Activated CD4-positive, alpha-beta T cell treated with anti-CD3 and anti-CD28 coated beads, Interleukin-2, amount 50 U/mL, for 1 hour (primary cell): ENCODE results near the gene ACIN1.

Source experiments
- DNase-seq: peaks from one replicate; pipeline ENCODE4 v3.0.0-alpha.2; 2020

ACIN1 gene

DNA sequence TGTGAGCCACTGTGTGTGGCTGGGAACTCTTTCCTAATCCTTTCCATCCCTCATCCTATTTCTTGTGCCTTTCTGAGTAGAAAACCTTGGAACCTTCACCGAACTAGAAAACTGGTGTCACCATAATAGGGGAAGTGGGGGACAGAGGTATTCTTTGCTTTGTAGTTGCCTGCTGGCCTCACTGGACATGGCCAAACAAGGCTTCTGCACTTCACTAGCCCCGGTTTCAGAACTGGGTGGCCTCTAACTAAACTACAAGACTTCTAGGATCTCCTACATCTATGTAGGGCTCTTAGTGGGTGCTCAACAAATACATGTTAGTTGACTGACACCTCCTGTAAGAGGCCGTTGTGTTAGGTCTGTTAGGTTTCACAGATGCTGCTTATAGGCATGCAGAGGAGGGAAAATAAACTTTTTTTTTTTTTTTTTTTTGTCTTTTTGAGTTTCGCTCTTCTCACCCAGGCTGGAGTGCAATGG is 10.4 kb upstream of the ACIN1 start:
- DNase-seq = no peak

DNA sequence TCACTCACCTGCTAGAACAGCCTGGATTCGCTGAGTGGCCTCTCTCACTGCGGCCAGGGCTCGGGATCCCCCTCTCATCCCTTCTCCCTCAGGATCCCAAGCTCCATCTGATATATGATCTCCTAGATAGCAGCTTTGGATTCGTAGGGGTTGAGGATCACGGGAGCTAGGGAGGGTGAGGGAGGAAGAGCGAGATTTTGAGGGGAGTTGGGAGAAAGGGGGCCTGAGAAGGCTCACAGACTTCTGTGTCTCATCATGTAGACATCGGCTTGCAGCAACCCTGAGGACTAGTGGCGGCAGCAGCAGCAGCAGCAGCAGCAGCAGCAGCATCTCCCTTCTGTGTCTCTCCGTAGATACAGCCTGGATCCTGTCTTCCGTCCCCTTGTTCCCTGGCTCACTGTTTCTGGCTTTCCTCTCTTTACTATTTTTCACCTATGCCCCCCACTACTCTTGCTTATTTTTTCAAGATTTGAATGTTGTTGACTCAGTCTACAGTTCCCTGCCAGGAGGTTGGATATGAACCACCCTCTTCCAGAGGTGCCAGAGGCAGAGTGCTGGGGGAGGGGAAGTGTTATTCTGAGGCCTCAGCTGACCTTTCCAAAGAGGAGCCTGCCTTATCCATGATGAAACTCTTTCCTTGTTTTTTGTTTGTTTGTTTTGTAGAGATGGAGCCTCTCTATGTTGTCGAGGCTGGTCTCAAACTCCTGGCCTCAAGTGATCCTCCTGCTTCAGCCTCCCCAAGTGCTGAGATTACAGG is 9.8 kb upstream of the ACIN1 start, which contains the start of gene CIROP:
TSS of gene CIROP (minus strand) at position 399 of the 757 bp plus-strand sequence. CDS start at position 330, 69 bp downstream.
- DNase-seq = no peak

DNA sequence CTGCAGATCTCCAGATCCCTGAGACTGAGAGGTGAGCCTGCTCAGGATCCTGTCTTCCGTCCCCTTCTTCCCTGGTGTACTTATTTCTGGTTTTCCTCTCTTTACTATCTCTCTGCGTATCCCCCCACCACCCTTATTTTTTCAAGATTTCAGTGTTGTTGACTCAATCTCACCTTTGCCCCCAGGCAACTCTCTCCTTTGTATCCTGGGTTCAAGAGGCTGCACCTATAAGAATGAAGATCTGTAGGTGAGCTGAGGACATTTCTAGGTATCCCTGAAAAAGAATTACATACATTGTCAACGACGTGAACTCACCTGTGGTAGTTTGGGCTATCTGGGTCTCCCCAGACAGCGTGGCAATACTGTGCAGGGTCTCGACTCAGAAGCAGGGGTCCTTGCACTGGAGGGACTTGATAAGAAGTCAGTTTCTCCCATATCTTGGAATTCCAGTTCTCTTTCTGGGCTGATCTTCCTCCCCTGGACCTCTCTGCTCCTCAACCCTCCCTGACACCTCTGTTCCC is 9.2 kb upstream of the ACIN1 start:
- no peak for DNase-seq

DNA sequence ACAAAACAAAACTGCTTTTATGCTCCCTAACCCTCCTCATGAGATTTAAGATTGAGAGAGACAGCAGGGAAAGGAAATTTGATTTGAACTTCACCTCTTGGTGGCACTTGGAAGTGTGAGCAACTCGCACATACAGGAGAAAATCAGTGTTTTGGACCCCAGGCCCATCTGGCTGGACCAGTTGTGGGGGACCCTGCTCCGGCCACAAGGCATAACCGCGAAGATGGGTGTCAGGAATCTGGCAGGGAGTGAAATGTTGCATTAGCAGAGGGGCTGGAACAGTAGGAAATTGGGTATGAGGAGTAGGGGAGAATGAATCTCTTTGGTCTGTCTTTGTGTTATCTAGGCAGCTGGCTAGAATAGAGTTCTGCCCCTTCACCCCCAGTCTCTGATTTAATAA is 8.6 kb upstream of the ACIN1 start:
- no peak for DNase-seq

DNA sequence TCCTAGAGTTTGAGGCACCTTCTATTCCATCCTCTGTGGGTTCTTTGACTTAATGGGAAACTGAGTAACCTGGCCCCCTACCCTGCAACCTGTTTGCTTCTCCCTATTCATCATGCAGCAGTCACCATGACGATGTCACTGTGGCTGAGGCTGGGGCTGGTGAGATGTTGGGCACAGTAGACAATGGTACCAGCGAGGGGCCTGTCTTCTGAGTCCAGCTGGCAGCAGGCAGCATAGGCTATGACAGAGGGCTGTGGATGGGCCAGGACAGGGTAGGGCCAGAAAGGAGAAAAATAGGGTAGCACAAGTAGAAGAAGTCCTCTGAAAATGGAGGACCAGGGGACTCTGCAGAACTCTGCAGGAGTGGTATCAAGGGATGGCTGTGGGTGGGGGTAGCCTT is 7.9 kb upstream of the ACIN1 start:
- no peak for DNase-seq

DNA sequence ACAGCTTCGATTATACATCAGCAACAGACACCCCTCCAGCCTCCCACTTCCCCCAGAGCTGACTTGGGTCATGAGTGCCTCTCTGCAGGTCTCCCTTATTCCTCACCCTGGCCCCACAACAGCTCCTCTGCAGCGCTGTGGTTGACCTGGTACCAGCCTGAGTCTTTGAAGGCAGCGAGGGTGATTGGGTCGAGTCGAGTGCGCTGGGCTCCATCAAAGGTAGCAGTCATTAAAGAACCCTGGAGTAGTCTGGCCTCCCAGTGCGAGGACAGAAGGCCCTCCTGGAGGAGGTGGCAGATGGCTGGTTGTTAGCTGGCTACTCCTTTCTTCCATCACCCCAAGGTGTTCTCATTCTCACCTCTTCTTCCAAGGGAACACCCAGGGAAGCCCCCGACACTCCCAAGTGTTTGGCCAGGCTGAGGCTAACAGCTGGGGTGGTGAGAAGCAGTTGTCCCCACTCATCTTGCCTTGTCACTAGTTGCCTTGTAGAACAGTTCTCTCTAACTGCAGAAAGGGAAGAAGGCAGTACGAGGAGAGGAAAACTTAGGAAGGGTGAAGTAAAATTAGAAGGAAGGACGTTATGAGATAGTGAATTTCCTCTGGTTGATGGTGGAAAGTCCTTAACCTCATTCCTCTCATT is 7.2 kb upstream of the ACIN1 start:
- DNase-seq = no peak

DNA sequence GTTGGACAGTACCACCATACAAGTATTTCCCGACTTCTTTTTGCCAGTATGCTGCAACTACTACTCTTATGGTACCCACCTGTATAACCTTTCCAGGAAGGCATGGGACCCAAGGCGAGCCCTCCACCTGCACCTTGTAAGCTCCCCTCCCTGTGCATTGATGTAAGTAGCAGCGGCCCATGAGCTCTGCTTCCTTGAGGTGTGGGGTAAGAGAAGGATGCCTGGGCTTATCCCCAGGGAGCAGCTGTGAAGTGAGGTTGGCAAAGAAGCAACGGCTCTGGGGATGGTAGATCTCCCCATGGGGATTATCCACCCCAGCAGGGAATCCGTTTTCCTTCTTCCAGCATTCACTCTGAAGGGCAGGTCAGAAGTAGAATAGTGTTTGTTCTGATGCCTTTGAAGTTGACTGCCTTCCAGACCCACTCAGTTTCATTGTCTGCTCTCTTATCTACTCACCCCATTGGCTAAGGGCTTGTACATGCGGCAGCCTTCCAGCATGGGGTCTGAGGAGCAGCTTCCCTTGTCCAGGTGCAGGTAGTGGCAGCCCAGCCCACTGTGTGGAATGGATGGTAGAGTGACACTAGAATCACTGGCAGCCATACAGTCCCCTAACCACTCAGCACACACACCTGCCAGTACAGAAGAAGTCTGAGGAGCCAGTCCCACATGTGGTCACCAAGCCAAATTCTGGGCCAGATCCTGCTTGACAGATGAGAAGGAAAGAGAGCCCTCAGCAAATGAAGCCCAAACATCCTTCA is 6.5 kb upstream of the ACIN1 start:
- no peak for DNase-seq

DNA sequence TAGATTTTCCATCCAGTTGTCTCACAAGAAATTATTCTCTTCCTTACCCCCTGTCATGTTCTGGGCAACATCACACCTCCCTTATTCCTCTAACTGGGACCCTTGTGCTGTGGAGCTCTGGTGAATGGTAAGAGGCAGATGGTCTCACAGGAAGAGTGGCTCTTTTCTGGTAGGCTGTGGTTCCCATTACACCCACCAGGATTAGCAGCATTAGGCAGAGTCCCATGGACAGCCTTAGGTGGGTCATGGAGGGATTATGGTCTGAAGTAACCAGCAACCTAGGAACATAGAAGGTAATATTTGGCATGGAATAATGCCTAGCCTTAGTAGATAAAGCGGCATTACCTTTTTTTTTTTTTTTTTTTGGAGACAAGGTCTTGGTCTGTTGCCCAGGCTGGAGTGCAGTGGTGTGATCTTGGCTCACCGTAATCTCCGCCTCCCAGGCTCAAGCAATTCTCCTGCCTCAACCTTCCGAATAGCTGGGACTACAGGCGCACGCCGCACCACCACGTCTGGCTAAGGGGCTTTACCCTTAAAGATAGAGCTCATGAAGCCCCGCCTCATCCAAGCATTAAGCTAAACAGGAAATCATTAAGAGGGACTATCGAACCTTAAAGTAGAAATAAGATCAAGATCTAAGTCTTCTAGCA is 4.4 kb upstream of the ACIN1 start:
- DNase-seq = no peak

DNA sequence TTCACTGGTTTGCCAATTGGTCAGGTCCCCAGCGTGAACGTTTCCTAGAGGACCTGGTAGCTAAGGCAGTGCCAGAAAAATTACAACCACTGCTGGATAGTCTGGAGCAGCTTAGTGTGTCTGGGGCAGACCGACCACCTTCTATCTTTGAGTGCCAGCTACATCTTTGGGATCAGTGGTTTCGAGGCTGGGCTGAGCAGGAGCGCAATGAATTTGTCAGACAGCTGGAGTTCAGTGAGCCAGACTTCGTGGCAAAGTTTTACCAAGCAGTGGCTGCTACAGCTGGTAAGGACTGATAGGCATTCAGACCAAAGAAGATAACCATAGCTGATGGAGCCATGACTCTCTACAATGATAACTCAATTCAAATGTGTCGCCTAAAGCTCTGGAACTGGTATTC is 2.9 kb upstream of the ACIN1 start:
- DNase-seq = no peak

DNA sequence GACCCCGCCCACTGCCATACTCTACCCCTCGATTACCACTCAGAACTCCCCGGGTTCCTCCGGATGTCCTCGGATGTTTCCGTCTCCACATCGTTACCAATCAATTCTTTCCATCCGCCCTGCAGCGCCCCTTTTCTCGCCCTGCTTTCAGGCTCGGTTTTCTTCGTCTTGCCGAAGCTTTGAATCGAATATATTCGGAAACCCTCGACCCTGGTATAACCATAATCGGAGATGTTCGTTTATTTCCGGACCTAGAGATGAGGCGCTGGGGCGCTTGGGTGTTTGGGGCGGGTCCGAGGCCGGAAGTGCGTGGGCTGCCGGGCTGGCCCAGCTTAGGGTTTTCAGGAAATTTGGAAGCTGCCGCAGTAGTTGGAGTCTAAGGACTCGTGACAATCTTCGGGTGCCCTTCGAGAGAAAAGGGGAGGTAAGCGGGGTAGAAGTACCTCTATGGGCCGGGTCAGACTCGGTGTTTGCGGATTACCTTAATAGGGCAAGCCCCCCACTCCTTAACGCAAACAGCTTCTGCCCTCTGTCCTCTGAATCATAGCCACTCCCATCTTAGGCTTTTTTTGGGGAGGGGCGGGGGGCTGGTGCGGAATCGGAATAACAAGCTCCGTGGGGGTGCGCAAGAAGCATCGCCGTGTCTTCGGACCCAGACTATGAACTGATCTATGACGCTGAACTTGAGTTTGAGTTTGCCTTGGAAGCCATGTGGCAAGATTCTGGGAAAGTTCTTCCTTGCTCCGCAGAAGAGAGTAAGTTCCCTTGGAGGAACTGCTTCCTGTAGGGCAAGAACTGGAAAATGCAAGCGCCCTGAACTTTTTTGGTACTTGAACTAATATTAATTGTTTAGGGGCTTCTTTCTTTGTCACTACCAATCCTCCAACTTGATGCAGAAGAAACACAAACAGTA is 516 bp upstream of the ACIN1 start, which contains the start of gene C14orf119:
TSS of gene C14orf119 (plus strand) at position 310 of the 913 bp plus-strand sequence. CDS start 2,154 bp downstream, outside the sequence.
- DNase-seq = peak; percentile 100

DNA sequence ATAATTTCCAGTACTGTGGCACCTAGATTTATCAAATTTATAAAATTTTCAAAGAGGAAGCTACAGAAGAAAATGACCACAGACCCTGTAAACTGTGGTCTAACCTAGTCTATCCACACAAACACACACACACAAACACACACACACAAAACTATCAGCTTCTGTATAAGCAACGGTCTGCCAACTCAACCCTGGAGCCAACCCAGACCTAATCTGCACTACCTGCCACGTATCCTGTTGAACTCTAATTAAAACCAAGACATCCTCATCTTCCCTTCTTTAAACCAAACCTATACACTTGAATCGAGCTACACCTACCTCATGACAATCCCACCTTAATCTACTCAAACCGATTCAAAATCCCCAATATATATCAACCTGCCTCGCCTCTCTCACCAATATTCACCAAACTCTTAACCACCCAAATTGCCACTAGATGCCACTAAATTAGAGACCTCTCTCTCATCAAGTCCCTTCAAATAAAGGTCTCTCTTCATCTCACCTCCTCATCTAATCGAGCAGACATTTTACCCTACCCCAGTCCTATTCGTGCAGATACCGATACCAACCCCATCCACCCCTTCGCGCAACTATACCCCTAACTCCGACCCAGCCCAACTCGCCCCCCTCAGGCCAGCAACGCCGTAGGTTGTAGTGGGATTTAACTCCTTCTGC is 808 bp downstream of the ACIN1 start:
- no peak for DNase-seq

DNA sequence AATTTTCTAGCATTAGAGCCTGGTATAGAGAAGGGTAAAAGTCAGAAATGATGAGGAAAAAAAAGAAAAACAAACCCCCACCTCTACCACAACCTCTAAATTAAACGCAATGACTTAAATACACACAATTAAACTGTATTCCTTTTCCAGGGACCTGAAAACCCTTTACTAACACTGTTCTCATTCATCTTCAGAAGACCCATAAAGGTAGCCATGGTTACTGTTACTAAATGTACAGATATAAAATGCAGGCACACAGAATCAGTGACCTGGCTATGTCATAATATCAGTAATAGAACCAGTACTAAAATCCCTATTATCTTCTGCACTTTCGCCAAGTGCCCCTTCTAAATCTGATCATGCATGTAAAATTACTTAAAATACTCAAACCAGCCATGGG is 1.4 kb downstream of the ACIN1 start:
- no peak for DNase-seq

DNA sequence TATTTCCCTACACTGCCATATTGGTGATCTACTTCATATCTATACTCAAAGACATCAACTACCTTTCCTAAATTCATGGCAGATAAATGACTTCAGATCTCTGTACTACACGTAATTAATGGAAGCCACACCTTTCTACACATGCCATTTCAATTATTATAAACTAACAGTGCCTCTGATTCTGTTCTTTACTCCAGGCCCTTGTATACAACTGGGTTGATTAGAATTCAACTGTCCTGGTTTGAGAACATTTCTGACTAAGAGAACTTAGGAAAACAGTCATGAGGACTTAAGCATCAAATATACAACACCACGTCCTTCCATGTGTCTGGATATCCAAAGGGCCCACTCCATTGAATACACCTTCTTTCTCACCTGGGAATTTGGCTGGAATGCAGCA is 1.8 kb downstream of the ACIN1 start:
- DNase-seq = no peak

DNA sequence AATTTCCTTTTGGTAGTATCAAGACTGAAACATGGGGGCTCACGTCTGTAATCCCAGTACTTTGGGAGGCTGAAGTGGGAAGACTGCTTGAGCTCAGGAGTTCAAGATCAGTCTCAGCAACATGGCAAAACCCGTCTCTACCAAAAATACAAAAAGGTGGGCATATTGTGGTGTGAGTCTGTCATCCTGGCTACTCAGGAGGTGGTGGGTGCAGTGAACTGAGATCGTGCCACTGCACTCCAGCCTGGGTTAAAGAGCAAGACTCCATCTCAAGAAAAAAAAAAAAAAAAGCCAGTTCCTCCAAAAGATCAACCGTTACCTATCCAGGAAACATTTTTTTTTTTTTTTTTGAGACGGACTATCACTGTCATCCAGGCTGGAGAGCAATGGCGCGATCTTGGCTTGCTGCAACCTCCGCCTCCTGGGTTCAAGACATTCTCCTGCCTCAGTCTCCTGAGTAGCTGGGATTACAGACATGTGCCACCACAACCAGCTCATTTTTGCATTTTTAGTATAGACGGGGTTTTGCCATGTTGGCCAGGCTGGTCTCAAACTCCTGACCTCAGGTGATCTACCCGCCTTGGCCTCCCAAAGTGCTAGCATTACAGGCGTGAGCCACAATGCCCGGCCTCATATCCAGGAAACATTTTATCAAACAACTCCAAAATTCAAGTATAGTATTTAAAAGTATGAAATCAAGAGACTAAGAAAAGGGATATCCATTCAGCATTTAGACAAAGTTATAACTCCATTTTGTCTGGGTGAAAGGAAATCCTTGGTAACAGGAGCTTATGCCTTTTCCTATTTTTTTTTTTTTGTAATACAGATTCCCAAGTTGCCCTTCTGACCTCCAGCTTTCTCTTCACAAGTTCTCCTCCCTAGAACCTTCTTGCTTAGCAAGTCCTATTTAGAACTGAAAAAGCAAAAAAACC is 3.4 kb downstream of the ACIN1 start:
- DNase-seq = no peak

DNA sequence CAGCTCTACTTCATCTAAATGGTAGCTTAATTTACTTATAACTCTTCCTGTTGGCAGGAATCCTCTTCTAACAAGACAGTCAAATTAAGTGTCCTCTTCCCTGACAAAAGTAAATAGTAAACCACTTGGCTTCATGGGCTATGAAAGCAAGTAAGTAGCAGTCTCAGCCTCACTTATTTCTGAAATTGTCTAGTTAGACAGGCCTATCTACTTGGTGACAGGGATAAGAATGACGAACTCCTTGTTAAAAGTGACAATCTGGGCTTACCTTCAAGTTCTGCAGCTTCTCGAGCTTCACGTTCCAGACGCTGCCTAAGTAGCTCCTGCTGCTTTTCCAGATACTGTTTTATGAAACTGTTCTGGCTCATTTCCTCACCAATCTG is 4.7 kb downstream of the ACIN1 start:
- DNase-seq = no peak

DNA sequence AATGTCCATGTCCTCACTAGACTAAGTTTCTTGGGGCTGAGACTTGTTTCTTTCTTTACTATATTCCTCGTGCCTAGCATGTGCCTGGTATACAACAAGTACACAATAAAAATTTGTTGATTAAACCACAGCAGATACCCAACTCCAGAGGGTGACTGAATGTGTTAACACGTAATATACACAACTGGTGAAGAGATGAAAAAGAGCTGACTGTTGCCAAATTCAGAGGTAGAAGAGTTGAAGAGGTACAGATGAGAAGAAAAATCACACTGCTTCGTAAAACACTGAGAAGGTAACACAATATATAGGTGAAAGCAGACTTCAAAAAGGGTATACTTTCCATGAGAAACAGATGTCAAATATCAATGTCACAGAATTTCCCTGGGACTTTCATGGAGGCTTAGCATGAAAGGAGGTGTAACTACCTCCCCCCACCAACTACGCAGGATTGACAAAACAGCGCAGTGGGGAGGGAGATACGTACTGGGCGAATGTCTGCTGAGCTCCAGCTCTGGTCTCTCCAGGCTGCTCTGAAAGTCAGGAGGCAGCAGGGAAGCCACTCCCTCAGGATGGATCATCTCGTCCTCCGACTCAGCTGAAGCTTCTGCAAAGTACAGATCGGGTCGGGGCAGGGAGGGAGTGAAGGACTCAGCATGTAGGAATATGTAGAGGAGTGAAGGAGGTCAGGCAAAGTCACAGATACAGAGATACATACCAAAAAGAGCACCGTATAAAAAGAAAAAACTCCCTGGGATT is 5.3 kb downstream of the ACIN1 start:
- no peak for DNase-seq

DNA sequence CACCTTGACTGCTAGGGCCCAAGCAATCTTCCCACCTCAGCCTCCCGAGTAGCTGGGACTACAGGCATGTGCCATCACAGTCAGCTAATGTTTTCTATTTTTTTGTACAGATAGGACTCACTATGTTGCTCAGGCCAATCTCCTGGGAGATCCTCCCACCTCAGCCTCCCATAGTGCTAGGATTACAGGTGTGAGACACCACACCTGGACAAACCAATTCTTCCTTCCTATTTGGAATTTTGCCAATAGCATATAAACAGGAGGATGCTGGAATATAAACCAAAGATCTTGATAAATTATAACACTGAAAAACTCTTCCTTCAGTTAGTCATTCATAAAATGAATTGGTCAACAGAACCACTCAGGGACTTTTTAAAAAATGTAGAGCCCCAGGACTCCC is 8.4 kb downstream of the ACIN1 start:
- no peak for DNase-seq

DNA sequence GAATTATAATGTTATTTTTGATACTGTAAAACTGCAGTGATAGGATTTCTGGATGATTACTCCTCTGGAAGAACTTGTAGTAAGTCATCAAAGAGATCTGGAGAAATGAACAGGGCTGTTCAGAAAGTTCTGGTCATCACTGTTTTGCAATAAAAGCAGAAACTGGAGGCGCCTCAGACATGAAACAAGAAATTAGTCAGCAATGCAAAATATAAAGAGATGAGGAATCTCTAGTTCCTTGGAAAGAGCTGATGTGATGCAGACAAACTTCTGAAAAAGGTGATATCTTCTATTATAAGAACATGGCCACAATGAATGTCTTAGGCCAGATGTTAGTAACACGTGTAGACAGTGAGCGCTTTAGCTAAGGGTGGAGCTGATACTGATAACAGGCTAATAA is 9.5 kb downstream of the ACIN1 start:
- no peak for DNase-seq

DNA sequence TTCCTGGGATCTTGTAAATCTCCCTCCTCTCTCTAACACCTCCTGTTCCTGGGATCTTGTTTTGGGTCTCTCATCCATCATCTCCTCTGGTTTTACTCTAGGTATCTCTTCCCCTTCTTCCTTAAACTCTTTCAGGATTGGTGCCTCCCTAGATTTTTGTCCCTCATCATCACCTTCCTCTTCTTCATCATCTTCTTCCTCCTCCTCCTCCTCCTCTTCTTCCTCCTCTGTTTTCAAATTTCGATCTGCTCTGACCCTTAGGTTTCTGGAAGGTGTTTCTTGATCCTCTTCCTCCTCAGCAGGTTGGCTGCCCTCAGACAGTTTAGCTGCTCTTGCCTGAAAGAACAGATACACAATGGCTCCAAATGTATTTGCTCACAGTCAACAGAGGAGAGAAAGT is 14.5 kb downstream of the ACIN1 start:
- DNase-seq = no peak
